Prostate gland (tissue), 2 donors: ENCODE results near the gene RAD51B.

Source experiments
- POLR2A ChIP-seq: fragments of 450-650 bp; IDR thresholded peaks from one replicate; pipeline ENCODE4 v1.6.1; 2016; ENCODE audit warnings: antibody characterized with exemption, mild to moderate bottlenecking
- POLR2AphosphoS5 ChIP-seq: sonication (generic); formaldehyde crosslinking; IDR thresholded peaks from one replicate; pipeline ENCODE4 v1.6.1; 2017; ENCODE audit warnings: antibody characterized with exemption
- TF ChIP-seq, protein P1 (sequence below), 4 experiments: fragments of 200-600 bp in 2 of 4; fragments of 450-650 bp in 2 of 4; sonication (generic) in 2 of 4; IDR thresholded peaks; 1 replicate in 3 of 4; 2 replicates in 1 of 4; pipeline ENCODE4 v1.5.1; 2016 to 2019; ENCODE audit warnings: antibody characterized with exemption in 4 of 4, mild to moderate bottlenecking in 2 of 4, moderate library complexity in 2 of 4

DNA sequence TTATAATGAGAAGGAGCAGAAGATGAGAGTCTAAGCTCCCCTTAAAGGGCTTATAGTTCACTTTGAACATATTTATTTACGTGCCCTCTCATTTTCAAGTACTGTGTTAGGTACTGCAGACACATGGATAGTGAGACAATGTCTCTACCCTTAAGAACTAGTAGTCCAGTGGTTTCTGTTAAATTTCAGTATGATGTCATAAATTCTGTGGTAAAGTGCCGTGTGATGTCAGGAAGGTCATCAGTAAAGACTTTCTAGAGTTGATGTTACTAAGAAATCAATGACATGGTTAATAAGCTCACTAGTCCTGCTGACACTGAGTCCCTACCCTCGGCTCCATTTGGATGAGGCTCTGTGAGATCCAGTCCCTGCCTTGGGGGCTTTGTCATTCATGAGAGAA is 497.7 kb downstream of the RAD51B start:
- TF ChIP-seq, protein P1, sequence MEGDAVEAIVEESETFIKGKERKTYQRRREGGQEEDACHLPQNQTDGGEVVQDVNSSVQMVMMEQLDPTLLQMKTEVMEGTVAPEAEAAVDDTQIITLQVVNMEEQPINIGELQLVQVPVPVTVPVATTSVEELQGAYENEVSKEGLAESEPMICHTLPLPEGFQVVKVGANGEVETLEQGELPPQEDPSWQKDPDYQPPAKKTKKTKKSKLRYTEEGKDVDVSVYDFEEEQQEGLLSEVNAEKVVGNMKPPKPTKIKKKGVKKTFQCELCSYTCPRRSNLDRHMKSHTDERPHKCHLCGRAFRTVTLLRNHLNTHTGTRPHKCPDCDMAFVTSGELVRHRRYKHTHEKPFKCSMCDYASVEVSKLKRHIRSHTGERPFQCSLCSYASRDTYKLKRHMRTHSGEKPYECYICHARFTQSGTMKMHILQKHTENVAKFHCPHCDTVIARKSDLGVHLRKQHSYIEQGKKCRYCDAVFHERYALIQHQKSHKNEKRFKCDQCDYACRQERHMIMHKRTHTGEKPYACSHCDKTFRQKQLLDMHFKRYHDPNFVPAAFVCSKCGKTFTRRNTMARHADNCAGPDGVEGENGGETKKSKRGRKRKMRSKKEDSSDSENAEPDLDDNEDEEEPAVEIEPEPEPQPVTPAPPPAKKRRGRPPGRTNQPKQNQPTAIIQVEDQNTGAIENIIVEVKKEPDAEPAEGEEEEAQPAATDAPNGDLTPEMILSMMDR (IDR thresholded peaks at IDR 0.05) = no peak
- no peak for TF ChIP-seq POLR2A
- TF ChIP-seq POLR2AphosphoS5 = no peak
